Fibroblast of the aortic adventitia (primary cell): ENCODE results near the gene GALNS. TPM values are rescaled to one million over a fixed set of nuclear protein-coding genes. Genes with fewer than 3 reads are reported as not detected.

Experiments used
- DNase-seq: peaks from one replicate; pipeline ENCODE4 v3.0.0-alpha.2; 2010; ENCODE audit warnings: low read depth
- H3K4me3 ChIP-seq: 2 replicates; pipeline ENCODE4 v1.5.1; 2011; ENCODE audit warnings: low read depth, mild to moderate bottlenecking, control low read depth, low read length, moderate library complexity
- total RNA-seq: library from RNA; depleted of rRNA; stranded (reverse); fragments of >200 nt; gene quantifications from 2 replicates; pipeline ENCODE4 v1.2.3, GENCODE V29; 2012; ENCODE audit warnings: low replicate concordance
- TF ChIP-seq, protein P1 (sequence below): IDR thresholded peaks from 2 replicates; pipeline ENCODE4 v1.5.1; 2011; ENCODE audit warnings: mild to moderate bottlenecking, low read length, control low read depth, inconsistent platforms; ENCODE audit not compliant: insufficient read depth

The GALNS gene
- total RNA-seq, 1 donor, result 22.5 TPM

DNA sequence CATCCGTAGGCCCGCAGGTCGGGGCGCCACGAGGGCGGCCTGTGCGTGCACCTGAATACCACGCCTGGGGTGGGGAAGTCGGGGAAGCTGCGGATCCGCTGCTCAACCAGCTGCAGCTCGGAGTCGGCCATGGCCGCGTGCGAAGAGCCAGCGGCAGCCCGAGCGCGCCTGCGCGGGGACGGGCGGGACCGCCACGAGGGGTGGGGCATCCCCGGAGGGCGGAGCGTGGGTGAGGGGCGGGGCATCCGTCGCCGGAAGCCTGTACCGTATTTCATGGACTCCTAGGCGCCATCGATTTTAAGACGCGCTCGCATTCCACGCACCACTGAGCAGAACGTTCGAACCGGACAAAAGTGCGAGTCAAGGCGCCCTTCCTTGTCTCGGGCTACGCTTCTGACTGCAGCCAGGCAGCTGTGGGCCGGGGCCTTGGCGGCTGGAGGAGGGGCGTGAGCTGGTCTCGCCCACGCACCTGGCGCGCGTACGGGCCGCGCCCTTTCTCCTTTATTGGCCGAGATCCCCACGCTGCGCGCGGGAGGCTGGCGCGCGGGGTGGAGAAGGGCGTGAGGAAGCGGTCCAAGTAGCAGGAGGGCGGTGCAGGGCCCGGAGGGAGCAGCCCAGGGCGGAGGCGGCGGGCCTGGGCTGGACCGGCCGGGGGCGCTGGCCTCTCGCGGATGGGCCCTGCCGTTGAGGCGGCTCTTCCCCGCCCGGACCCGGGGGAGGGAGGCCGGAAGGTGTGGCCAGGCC is 44.8 kb downstream of the GALNS start, which contains the start of gene APRT:
TSS of gene APRT (minus strand) at position 160 of the 744 bp plus-strand sequence. CDS start at position 131, 29 bp downstream.
- TF ChIP-seq, protein P1, sequence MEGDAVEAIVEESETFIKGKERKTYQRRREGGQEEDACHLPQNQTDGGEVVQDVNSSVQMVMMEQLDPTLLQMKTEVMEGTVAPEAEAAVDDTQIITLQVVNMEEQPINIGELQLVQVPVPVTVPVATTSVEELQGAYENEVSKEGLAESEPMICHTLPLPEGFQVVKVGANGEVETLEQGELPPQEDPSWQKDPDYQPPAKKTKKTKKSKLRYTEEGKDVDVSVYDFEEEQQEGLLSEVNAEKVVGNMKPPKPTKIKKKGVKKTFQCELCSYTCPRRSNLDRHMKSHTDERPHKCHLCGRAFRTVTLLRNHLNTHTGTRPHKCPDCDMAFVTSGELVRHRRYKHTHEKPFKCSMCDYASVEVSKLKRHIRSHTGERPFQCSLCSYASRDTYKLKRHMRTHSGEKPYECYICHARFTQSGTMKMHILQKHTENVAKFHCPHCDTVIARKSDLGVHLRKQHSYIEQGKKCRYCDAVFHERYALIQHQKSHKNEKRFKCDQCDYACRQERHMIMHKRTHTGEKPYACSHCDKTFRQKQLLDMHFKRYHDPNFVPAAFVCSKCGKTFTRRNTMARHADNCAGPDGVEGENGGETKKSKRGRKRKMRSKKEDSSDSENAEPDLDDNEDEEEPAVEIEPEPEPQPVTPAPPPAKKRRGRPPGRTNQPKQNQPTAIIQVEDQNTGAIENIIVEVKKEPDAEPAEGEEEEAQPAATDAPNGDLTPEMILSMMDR, result peak; percentile 14
- peak; percentile 96 for DNase-seq
- H3K4me3 ChIP-seq, result peak within 1 kb of the TSS; percentile 84

DNA sequence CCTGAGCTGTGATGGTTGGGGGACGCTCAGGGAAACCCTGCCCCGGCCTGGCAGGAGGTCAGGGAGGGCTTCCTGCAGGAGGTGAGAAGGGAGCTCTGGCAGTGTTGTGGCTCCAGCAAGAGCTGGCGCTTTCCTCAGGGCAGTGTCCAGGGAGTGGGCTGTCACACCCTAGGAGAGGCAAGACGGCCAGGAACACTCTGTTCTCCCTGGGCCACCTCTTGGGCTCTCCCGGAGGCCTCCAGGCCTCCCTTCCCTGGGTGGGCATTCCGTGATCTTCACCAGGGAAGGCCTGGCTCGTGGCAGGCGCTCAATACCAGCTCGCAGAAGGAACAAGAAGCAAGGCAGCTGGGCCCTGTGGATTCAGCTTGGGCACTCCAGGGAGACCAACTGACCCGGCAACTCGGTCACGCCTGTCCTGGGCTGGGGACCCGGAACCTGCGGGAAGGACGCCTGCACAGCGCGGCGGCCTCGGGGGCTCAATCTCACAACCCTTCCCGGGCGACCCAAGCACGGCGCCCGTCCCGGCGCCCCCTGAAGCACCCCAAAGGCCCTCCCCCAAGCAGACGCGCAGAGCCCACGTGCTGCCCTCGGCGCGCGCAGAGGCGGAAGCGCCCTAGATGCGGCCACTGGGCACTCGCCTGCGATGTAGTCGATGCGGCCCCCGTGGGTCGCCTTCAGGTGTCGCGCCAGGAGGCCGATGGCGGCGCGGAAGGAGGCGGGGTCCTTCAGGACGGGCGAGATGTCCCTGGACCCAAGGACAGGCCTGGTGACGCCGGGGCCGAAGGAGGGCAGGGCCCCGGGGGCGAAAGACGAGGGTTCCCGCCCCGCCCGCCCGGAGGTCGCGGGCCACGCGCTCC is 45.6 kb downstream of the GALNS start:
- TF ChIP-seq, protein P1, result no peak
- peak; percentile 75 for DNase-seq
- peak overlapping the region; percentile 84 for H3K4me3 ChIP-seq

DNA sequence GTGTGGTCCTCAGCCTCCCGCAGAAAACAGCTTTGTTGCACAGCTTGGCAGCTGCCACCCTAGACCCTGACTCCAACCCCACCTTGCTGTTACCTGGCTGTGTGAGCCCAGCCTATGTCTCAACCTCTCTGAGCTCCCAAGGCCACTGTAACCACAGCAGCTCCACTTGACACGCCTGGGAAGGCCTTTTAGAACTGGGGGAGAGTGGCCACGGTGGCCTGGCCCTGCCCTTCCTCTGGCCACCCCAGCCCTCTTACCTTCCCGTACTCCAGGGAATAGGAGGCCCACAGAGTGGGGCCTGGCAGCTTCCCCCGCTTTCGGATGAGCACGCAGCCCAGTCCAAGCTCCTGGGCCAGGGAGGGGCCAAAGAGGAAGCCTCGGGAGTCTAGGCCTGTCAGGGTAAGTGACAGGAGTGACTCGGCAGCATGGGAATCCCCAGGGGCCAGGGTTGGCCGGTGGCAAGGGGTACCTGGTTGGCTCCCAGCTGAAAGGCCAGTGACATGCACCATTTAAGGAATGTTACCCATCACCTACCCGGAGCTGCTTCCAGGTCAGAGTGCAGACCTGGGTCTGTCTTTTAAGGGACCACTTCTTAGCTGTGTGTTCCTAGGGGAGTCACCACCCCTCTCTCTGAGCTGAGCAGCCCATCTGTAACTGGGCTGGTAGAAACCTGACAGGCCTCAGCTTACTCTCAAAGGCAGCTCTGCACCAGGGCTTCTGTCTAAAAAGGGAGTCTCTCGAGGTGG is 46.4 kb downstream of the GALNS start:
- TF ChIP-seq, protein P1, result no peak
- H3K4me3 ChIP-seq, result peak overlapping the region; percentile 84
- no peak for DNase-seq

DNA sequence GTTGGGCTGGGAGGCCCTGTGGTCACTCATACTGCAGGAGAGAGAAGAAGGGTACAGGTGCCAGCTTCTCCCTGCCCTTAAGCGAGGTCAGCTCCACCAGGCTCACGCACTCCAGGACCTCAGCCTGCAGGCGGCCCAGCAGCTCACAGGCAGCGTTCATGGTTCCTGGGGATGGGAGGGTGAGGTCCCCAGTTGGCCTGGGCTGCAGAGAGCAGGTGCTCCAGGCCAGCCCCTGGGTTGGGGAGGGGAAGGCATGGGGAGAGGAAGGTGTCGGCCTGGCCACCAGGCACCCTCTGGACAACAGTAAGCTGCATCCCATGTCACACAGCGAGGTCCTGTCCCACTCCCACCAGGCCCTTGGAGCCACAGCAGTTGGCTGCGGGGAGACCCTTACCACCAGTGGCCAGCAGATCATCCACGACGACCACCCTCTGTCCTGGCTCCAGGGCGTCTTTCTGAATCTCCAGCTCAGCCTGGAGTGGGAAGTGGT is 47.0 kb downstream of the GALNS start:
- peak overlapping the region; percentile 84 for H3K4me3 ChIP-seq
- no peak for DNase-seq
- TF ChIP-seq, protein P1, result no peak

DNA sequence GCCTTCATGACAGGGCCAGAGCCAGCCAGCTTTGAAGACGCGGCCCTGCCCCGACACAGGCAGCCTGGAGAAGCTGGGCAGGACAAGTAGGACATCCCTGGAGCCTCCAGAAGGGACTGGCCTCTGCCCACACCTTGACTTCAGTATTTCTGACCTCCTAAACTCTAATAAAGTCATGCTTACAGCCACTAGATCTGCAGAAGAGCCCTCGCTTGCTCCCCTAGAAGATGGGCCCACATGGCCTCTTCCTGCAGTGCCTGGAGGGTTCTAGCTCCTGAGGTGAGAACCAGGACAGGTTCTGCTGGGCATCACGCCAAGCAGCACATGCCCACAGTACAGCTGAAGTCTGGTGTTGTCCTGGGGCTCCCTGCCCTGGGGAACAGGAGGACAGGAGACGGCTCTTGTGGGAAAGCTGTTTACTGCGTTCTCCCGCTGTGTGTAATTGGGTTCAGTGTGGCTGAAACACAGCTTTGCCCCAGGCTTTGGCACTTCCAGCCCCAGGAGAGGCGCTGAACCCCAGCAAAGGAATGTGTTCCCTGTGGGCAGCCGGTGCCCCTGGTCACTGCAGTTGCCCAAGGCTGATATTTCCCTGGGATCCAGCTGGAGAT is 47.6 kb downstream of the GALNS start:
- H3K4me3 ChIP-seq, result no peak overlapping the region
- TF ChIP-seq, protein P1, result no peak
- no peak for DNase-seq
